HepG2 (cell line): ENCODE results near the gene EXOC3L2. TPM values are rescaled to one million over a fixed set of nuclear protein-coding genes. Genes with fewer than 3 reads are reported as not detected.
A peak's percentile ranks its signal among the peaks of the same experiment; 100 is the strongest.

Source experiments
- ATF3 ChIP-seq: sonication (generic); formaldehyde crosslinking; IDR thresholded peaks from 2 replicates; pipeline ENCODE4 v1.4.0; 2020; ENCODE audit warnings: missing genetic modification reagents
- BORCS8-MEF2B ChIP-seq: sonication (generic); formaldehyde crosslinking; IDR thresholded peaks from 2 replicates; pipeline ENCODE4 v1.8.0; 2022; ENCODE audit warnings: mild to moderate bottlenecking, missing genetic modification reagents
- CAMTA2 ChIP-seq: sonication (generic); formaldehyde crosslinking; IDR thresholded peaks from 2 replicates; pipeline ENCODE4 v1.4.0; 2020; ENCODE audit warnings: mild to moderate bottlenecking, missing genetic modification reagents, borderline replicate concordance
- CBFB ChIP-seq: sonication (generic); formaldehyde crosslinking; IDR thresholded peaks from 2 replicates; pipeline ENCODE4 v1.4.0; 2020; ENCODE audit warnings: missing genetic modification reagents
- CBX2 ChIP-seq, 2 experiments: fragments of 200-600 bp in 1 of 2; sonication (generic); formaldehyde crosslinking in 1 of 2; IDR thresholded peaks; 2 replicates each; pipeline versions ENCODE4 v1.7.0 to v1.8.1; 2018 to 2022; ENCODE audit warnings: low read depth in 2 of 2, low read length in 1 of 2, mild to moderate bottlenecking in 1 of 2, missing genetic modification reagents in 1 of 2
- DMAP1 ChIP-seq: IDR thresholded peaks from 2 replicates; pipeline ENCODE4 v1.6.1; 2016
- KDM6A ChIP-seq: IDR thresholded peaks from 2 replicates; pipeline ENCODE4 v1.6.1; 2016; ENCODE audit warnings: low read depth
- PAXIP1 ChIP-seq: sonication (generic); formaldehyde crosslinking; conservative IDR thresholded peaks from 2 replicates; pipeline ENCODE4 v1.4.0; 2020; ENCODE audit warnings: mild to moderate bottlenecking, missing genetic modification reagents, moderate library complexity
- PHF21A ChIP-seq: sonication (generic); formaldehyde crosslinking; IDR thresholded peaks from 2 replicates; pipeline ENCODE4 v1.5.0; 2020; ENCODE audit warnings: mild to moderate bottlenecking, missing genetic modification reagents
- PPARG ChIP-seq: conservative IDR thresholded peaks from 2 replicates; pipeline ENCODE4 v1.6.1; 2016; ENCODE audit warnings: missing biosample characterization, missing genetic modification reagents
- ZBTB20 ChIP-seq: sonication (generic); formaldehyde crosslinking; IDR thresholded peaks from 2 replicates; pipeline ENCODE4 v1.8.1; 2023; ENCODE audit warnings: missing genetic modification reagents, low read depth, mild to moderate bottlenecking, borderline replicate concordance
- ZBTB7A ChIP-seq: sonication (generic); formaldehyde crosslinking; IDR thresholded peaks from 2 replicates; pipeline ENCODE4 v1.8.0; 2022; ENCODE audit warnings: mild to moderate bottlenecking, missing genetic modification reagents
- ZFP36 ChIP-seq: fragments of 150-350 bp; IDR thresholded peaks from 2 replicates; pipeline ENCODE4 v1.6.1; 2018; ENCODE audit warnings: borderline replicate concordance, low read length, low read depth; ENCODE audit not compliant: partially characterized antibody
- ZFX ChIP-seq: sonication (generic); formaldehyde crosslinking; IDR thresholded peaks from 2 replicates; pipeline ENCODE4 v1.4.0; 2020; ENCODE audit warnings: mild to moderate bottlenecking, low read depth, missing genetic modification reagents, moderate library complexity
- ZNF138 ChIP-seq: sonication (generic); formaldehyde crosslinking; IDR thresholded peaks from 2 replicates; pipeline ENCODE4 v1.5.0; 2020; ENCODE audit warnings: mild to moderate bottlenecking, low read depth, missing genetic modification reagents
- ZNF230 ChIP-seq: sonication (generic); formaldehyde crosslinking; IDR thresholded peaks from 2 replicates; pipeline ENCODE4 v1.4.0; 2020; ENCODE audit warnings: mild to moderate bottlenecking, missing genetic modification reagents
- ZNF232 ChIP-seq: sonication (generic); formaldehyde crosslinking; IDR thresholded peaks from 2 replicates; pipeline ENCODE4 v1.4.0; 2020; ENCODE audit warnings: missing genetic modification reagents, borderline replicate concordance
- ZNF235 ChIP-seq: sonication (generic); formaldehyde crosslinking; IDR thresholded peaks from 2 replicates; pipeline ENCODE4 v1.8.1; 2023; ENCODE audit warnings: mild to moderate bottlenecking, missing genetic modification reagents, borderline replicate concordance
- ZNF335 ChIP-seq: sonication (generic); formaldehyde crosslinking; IDR thresholded peaks from 2 replicates; pipeline ENCODE4 v1.4.0; 2020; ENCODE audit warnings: missing genetic modification reagents
- ZNF34 ChIP-seq: sonication (generic); formaldehyde crosslinking; IDR thresholded peaks from 2 replicates; pipeline ENCODE4 v1.4.0; 2020; ENCODE audit warnings: mild to moderate bottlenecking, missing genetic modification reagents, borderline replicate concordance
- ZNF451 ChIP-seq: sonication (generic); formaldehyde crosslinking; IDR thresholded peaks from 2 replicates; pipeline ENCODE4 v1.5.0; 2020; ENCODE audit warnings: mild to moderate bottlenecking, missing genetic modification reagents
- ZNF468 ChIP-seq: sonication (generic); formaldehyde crosslinking; IDR thresholded peaks from 2 replicates; pipeline ENCODE4 v1.8.0; 2022; ENCODE audit warnings: mild to moderate bottlenecking, moderate library complexity, missing genetic modification reagents
- ZNF503 ChIP-seq: sonication (generic); formaldehyde crosslinking; IDR thresholded peaks from 2 replicates; pipeline ENCODE4 v1.4.0; 2020; ENCODE audit warnings: missing genetic modification reagents
- ZNF777 ChIP-seq: sonication (generic); formaldehyde crosslinking; IDR thresholded peaks from 2 replicates; pipeline ENCODE4 v1.4.0; 2020; ENCODE audit warnings: missing genetic modification reagents
- polyA plus RNA-seq, 8 experiments: library from polyadenylated mRNA; depleted of rRNA in 3 of 8; stranded (reverse) in 7 of 8; unstranded in 1 of 8; fragments of >200 nt; fragmentation: Illumina TruSeq in 4 of 8; extraction: Trizol in 4 of 8; gene quantifications; 2 replicates each; pipeline versions ENCODE4 v1.2.1 to v1.2.3, GENCODE V29; 2011 to 2016; ENCODE audit warnings: low read depth in 4 of 8, missing spikeins in 1 of 8, mixed read lengths in 1 of 8; ENCODE audit not compliant: insufficient read depth in 1 of 8
- total RNA-seq, 5 experiments: library from RNA; depleted of rRNA; stranded (reverse); fragments of >200 nt; fragmentation: Illumina TruSeq; extraction: Trizol; gene quantifications; 2 replicates each; pipeline ENCODE4 v1.2.3, GENCODE V29; 2016; ENCODE audit warnings: low read depth in 1 of 5

The EXOC3L2 gene
- total and polyA plus RNA-seq, 2 of the 13 experiments (the other 11 are each of a cell fraction or from before 2014, with no cell fraction given) = 0.21 TPM; not detected in 1

GRCh38 chr19:45276284-45276687 lies 31.1 kb upstream of the EXOC3L2 start (continued):
- TF ChIP-seq ZFP36 (no peak), ZNF232 (CRISPR knock-in tag) (no peak), ATF3 (no peak), ZNF138 (no peak), ZFX (no peak), ZNF34 (CRISPR knock-in tag) (no peak), BORCS8-MEF2B (CRISPR knock-in tag) (no peak), CAMTA2 (CRISPR knock-in tag) (no peak), ZNF235 (CRISPR knock-in tag) (no peak), PHF21A (CRISPR knock-in tag) (peak; percentile 47), PPARG (CRISPR knock-in tag) (no peak), ZNF468 (no peak), CBX2 (IDR thresholded peaks at IDR 0.05; ENCODE audit: low read depth, low read length) (no peak), CBX2 (CRISPR knock-in tag; IDR thresholded peaks at IDR 0.05; ENCODE audit: low read depth) (no peak), DMAP1 (no peak), ZNF451 (CRISPR knock-in tag) (no peak), CBFB (CRISPR knock-in tag) (no peak), KDM6A (CRISPR knock-in tag) (no peak), PAXIP1 (peak; percentile 44), ZNF335 (CRISPR knock-in tag) (no peak), ZBTB7A (peak; percentile 52; the same call in 1 of the 2 replicates), ZNF777 (CRISPR knock-in tag) (no peak), ZBTB20 (CRISPR knock-in tag) (no peak), ZNF230 (CRISPR knock-in tag) (no peak), ZNF503 (CRISPR knock-in tag) (no peak)
